HuH-7.5 (cell line): Measurements from ENCODE around the gene PTPN12.

ENCODE experiments used
- DNase-seq: peaks from one replicate; pipeline ENCODE4 v3.0.0; 2011; ENCODE audit warnings: low spot score

Gene PTPN12

GRCh38 chr7:77664715-77665114 is 127.6 kb downstream of the PTPN12 start:
- DNase-seq = no peak

- DNase-seq = no peak
These were observed 128.1 kb downstream of the PTPN12 start for GRCh38 chr7:77665161-77665560.

- DNase-seq = no peak
These were observed 130.5 kb downstream of the PTPN12 start for GRCh38 chr7:77667459-77668086.

- DNase-seq = no peak
These were observed 137.8 kb downstream of the PTPN12 start for GRCh38 chr7:77674878-77675277.

GRCh38 chr7:77679608-77680007 is 142.5 kb downstream of the PTPN12 start:
- no peak for DNase-seq

GRCh38 chr7:77680266-77680665 is 143.2 kb downstream of the PTPN12 start:
- DNase-seq = no peak

- no peak for DNase-seq
These were observed 146.9 kb downstream of the PTPN12 start for GRCh38 chr7:77684030-77684429.

- DNase-seq = no peak
These were observed 148.1 kb downstream of the PTPN12 start for GRCh38 chr7:77685233-77685632.

GRCh38 chr7:77687100-77687746 is 150.1 kb downstream of the PTPN12 start:
- DNase-seq = no peak

- no peak for DNase-seq
These were observed 150.7 kb downstream of the PTPN12 start for GRCh38 chr7:77687747-77688144.
